GM12865 (cell line): ENCODE measurements around the gene CEP41.

Experiments used
- DNase-seq: peaks from one replicate; pipeline ENCODE4 v3.0.0; 2010; ENCODE audit warnings: low read depth
- H3K4me3 ChIP-seq: 2 replicates; pipeline ENCODE4 v1.5.1; 2011; ENCODE audit warnings: mild to moderate bottlenecking, low read depth, low read length, control low read depth
- TF ChIP-seq, protein P1 (sequence below): IDR thresholded peaks from 2 replicates; pipeline ENCODE4 v1.5.1; 2011; ENCODE audit warnings: low read length, control low read depth, low read depth, inconsistent platforms; ENCODE audit not compliant: insufficient read depth; ENCODE audit errors: missing control alignments

Gene CEP41, protein sequence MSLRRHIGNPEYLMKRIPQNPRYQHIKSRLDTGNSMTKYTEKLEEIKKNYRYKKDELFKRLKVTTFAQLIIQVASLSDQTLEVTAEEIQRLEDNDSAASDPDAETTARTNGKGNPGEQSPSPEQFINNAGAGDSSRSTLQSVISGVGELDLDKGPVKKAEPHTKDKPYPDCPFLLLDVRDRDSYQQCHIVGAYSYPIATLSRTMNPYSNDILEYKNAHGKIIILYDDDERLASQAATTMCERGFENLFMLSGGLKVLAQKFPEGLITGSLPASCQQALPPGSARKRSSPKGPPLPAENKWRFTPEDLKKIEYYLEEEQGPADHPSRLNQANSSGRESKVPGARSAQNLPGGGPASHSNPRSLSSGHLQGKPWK

DNA sequence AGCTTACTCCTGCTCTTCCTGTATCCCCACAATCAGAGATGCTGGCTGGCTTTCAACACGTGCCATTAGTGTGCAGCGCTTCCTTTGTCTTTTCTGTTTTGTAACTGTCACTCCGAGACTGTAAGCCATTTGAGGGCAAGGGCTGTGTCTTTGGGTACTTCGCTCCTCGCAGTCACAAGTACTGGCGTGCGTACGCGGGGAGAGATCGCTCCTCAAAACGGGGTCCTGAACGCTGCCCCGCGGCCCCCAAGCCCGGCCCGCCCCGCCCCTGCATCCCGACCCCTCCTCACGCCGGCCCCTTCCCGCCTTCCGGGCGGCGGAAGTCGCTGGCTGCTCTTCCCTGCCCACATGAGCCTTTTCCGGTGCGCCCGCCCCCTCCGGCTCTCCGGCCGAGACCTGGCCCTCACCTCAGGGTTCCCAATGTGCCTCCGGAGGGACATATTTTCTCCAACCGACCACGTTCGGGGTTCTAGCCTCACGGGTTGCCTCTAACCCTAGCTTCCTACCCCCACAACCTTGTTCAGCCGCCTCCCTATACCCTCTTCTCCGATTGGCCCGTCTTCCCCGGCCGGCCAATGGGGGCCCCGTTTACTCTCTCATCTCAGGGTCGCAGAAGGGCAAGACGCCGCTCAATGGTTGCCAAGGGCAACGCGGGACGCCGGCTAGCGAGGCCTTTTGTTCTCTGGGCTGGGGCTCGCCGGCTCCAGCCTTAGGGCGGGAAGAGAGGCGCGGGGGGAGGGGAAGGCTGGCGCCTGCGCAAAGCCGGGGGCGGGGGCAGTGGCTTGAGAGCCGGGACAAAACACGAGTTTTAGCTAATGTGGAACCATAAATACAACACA, at the start of gene CEP41:
Gene CEP41 (minus strand): TSS at position 490 of the 839 bp plus-strand sequence. CDS start 50 bp downstream, at position 440.
- peak; percentile 98 for DNase-seq
- TF ChIP-seq, protein P1, sequence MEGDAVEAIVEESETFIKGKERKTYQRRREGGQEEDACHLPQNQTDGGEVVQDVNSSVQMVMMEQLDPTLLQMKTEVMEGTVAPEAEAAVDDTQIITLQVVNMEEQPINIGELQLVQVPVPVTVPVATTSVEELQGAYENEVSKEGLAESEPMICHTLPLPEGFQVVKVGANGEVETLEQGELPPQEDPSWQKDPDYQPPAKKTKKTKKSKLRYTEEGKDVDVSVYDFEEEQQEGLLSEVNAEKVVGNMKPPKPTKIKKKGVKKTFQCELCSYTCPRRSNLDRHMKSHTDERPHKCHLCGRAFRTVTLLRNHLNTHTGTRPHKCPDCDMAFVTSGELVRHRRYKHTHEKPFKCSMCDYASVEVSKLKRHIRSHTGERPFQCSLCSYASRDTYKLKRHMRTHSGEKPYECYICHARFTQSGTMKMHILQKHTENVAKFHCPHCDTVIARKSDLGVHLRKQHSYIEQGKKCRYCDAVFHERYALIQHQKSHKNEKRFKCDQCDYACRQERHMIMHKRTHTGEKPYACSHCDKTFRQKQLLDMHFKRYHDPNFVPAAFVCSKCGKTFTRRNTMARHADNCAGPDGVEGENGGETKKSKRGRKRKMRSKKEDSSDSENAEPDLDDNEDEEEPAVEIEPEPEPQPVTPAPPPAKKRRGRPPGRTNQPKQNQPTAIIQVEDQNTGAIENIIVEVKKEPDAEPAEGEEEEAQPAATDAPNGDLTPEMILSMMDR: no peak
- H3K4me3 ChIP-seq: peak within 1 kb of the TSS; percentile 72

DNA sequence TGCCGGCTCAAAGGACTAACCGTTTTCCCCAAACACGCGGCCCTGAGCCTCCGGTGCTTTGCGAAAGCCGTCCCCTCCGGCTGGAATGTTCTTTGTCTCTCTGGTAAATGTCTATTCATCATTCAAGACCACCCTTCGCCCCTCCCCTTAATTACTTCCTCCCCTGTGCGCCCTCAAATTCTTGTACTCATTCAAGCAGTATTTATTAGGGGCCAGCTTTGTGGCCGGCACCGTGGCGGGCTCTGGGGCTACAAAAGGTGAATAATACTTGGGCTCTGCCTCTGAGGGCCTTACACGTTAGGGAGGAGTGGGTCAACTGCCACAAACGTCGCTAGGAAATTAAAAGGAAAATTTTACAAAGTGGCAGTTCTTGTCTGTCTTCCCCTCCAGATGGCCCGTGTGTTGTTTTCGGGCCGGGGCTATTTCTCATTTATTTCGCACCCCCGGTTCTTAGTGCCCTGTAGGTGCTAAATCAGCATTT, 49.5 kb upstream of the CEP41 start:
- TF ChIP-seq, protein P1: no peak
- DNase-seq: no peak
- H3K4me3 ChIP-seq: no peak overlapping the region

DNA sequence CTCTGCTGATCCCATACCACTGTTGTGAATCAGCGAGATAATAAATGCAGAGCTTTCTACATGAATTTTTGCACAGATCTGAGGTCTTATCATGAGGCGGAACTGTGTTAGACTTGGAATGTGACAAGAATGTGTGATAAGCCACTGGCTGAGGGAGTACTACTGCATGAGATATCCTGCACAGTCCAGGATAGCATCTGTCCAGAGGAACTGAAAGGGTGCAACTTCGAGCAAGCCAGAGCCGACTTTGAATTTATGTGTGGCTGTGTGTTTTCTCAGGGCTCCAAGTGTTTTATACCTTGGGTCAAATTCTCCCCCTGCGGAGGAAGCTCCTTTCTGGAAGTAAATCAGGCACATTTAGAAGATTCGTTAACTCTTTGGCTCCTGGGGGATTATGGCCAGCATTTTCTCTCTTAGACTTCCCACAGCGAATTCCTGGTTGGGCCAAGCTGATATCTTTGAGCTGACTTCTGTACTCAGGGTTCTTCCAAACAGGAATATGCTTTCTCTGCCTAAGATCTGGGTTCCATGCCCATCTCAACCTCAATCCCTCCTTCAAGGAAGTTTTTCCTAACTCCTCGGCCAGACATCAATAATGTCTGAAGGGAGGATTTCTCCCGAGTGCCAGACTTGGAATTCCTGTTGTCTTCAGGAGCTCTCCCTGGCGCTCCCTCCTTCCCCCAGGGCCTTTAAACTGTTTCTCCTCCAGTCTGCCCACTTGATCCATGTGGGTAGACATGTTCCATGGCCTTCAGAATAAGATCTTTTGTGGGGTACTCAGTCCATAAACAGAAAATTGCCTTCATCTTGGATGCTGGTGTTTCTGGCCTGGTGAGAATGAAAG, 48.5 kb upstream of the CEP41 start:
- TF ChIP-seq, protein P1: no peak
- no peak overlapping the region for H3K4me3 ChIP-seq
- no peak for DNase-seq

DNA sequence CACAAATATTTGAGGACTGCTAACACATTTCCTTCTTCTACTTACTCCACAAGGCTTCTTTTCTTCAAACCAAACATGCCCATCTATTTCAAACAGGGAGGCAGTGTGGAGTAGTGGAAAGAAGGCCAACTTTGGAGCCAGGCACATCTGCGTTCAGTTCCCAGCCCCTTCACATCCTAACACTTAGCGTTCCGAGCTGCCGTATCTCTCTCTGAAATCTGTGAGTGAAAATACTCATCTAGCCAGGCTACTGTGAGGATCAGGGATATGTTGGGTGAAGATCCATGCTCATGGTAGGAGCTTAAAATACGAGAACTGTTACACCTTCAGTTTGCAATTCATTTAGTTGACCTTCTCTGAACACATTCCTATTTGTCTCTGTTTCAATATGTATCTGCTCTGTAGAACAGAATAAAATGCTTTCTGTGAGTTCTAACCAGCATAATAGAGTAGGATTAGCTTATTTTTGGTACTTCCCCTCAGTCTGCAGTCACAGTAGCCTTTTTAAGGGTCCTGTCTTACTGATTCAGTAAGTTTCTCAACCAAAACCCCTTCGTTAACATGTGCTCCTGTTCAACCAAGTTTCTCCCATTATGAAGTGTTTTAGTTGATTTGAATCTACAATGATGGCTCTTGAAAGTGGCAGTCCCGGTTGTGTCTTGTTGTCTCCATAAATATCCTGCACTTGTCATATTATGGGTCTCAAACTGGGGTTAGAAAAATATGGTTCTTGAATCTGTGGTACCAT, 47.8 kb upstream of the CEP41 start:
- H3K4me3 ChIP-seq: no peak overlapping the region
- DNase-seq: no peak
- TF ChIP-seq, protein P1: no peak

DNA sequence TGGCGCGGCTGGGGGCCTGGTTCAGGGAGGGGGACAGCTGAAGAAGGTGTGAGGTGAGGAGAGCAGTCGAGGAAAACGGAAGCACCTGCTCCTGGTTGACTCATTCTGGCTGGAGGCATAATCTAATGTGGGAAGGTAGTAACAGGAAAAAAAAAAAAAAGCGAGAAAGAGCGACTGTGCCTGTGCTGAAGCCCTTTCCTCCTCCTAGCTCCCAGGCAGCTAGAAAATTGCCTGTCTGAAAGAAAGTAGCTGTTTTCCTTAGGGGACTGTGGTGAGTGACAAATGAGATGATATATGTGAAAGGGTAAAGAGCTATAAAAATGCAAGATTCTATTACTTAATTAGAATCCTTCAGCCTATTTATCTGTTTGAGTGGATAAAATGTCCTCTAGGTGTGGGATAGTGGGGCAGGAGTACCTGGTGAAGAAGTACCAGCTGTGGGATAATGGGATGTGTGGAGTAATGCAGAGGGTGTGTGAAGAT, 46.2 kb upstream of the CEP41 start:
- TF ChIP-seq, protein P1: no peak
- no peak for DNase-seq
- peak overlapping the region; percentile 75 for H3K4me3 ChIP-seq
